HEK293 (cell line): ENCODE results near the gene LRRK1.

Experiments used
- CTCF ChIA-PET: fragments of 350-600 bp; formaldehyde crosslinking; extraction: SDS; loops from one replicate; lab custom pipeline; 2021; ENCODE audit warnings: antibody characterized with exemption; lab: Yijun Ruan, JAX
- POLR2A ChIA-PET: fragments of 300-600 bp; formaldehyde crosslinking; extraction: SDS; loops from one replicate; lab custom pipeline; 2020; ENCODE audit warnings: antibody characterized with exemption, inconsistent platforms; lab: Yijun Ruan, JAX
- H3K27ac ChIP-seq: fragments of 200-500 bp; sonication (Bioruptor generic); 2 replicates; pipeline ENCODE4 v1.5.1; 2014; ENCODE audit warnings: low read depth, low read length, control low read depth, inconsistent platforms; ENCODE audit errors: extremely low read depth
- H3K36me3 ChIP-seq, 2 experiments: fragments of 200-500 bp in 1 of 2; sonication (Bioruptor generic) in 1 of 2; 1 replicate in 1 of 2; 2 replicates in 1 of 2; pipeline ENCODE4 v1.5.1; 2014 to 2017; ENCODE audit warnings: inconsistent platforms in 2 of 2, low read length in 2 of 2; ENCODE audit not compliant: control insufficient read depth in 2 of 2, insufficient read depth in 1 of 2
- H3K4me1 ChIP-seq: fragments of 200-500 bp; sonication (Bioruptor generic); 2 replicates; pipeline ENCODE4 v1.5.1; 2014; ENCODE audit warnings: mild to moderate bottlenecking, low read length, inconsistent platforms; ENCODE audit not compliant: control insufficient read depth, insufficient read depth
- H3K4me3 ChIP-seq: 2 replicates; pipeline ENCODE4 v1.5.1; 2011; ENCODE audit warnings: low read depth, mild to moderate bottlenecking, control low read depth, low read length, moderate library complexity
- H3K9me3 ChIP-seq: fragments of 200-500 bp; sonication (Bioruptor generic); 2 replicates; pipeline ENCODE4 v1.5.1; 2014; ENCODE audit warnings: low read depth, low read length, inconsistent platforms; ENCODE audit not compliant: control insufficient read depth, insufficient read depth
- KLF7 ChIP-seq: fragments of 450-650 bp; formaldehyde crosslinking; IDR thresholded peaks from 2 replicates; pipeline ENCODE4 v1.5.1; 2016; ENCODE audit warnings: missing biosample characterization, missing genetic modification characterization, borderline replicate concordance
- REST ChIP-seq: fragments of 450-650 bp; formaldehyde crosslinking; IDR thresholded peaks from 2 replicates; pipeline ENCODE4 v1.5.1; 2016; ENCODE audit warnings: missing biosample characterization, missing genetic modification characterization
- SP7 ChIP-seq: fragments of 450-650 bp; formaldehyde crosslinking; IDR thresholded peaks from 2 replicates; pipeline ENCODE4 v1.5.1; 2016; ENCODE audit warnings: missing biosample characterization, missing genetic modification characterization
- ZNF239 ChIP-seq: fragments of 450-650 bp; formaldehyde crosslinking; IDR thresholded peaks from 2 replicates; pipeline ENCODE4 v1.5.1; 2016; ENCODE audit warnings: missing biosample characterization, missing genetic modification characterization
- ZNF311 ChIP-seq: fragments of 450-650 bp; formaldehyde crosslinking; IDR thresholded peaks from 2 replicates; pipeline ENCODE4 v1.5.1; 2017; ENCODE audit warnings: missing biosample characterization, missing genetic modification characterization, borderline replicate concordance
- ZNF391 ChIP-seq: fragments of 450-650 bp; formaldehyde crosslinking; IDR thresholded peaks from 2 replicates; pipeline ENCODE4 v1.5.1; 2016; ENCODE audit warnings: low read depth, missing biosample characterization, missing genetic modification characterization, borderline replicate concordance
- ZNF423 ChIP-seq: fragments of 450-650 bp; formaldehyde crosslinking; IDR thresholded peaks from 2 replicates; pipeline ENCODE4 v1.5.1; 2016; ENCODE audit warnings: missing biosample characterization, missing genetic modification characterization
- ZNF558 ChIP-seq: fragments of 450-650 bp; formaldehyde crosslinking; IDR thresholded peaks from 2 replicates; pipeline ENCODE4 v1.5.1; 2016; ENCODE audit warnings: missing biosample characterization, missing genetic modification characterization
- ZNF677 ChIP-seq: fragments of 450-650 bp; IDR thresholded peaks from 2 replicates; pipeline ENCODE4 v1.5.0; 2018; ENCODE audit warnings: missing biosample characterization, mild to moderate bottlenecking, missing genetic modification characterization, moderate library complexity
- ZNF843 ChIP-seq: fragments of 450-650 bp; formaldehyde crosslinking; IDR thresholded peaks from 2 replicates; pipeline ENCODE4 v1.5.1; 2016; ENCODE audit warnings: missing biosample characterization, missing genetic modification characterization
- ZSCAN30 ChIP-seq: fragments of 450-650 bp; IDR thresholded peaks from 2 replicates; pipeline ENCODE4 v1.5.1; 2018; ENCODE audit warnings: missing biosample characterization, mild to moderate bottlenecking, missing genetic modification characterization, moderate library complexity
- TF ChIP-seq, protein P1 (sequence below): IDR thresholded peaks from 2 replicates; pipeline ENCODE4 v1.6.1; 2011; ENCODE audit warnings: mild to moderate bottlenecking, low read depth, low read length, borderline replicate concordance

Gene LRRK1

GRCh38 chr15:101027920-101028319 is 108.8 kb downstream of the LRRK1 start:
- POLR2A ChIA-PET = no interaction called here
- H3K4me3 ChIP-seq = no peak overlapping the region
- H3K27ac ChIP-seq = no peak overlapping the region
- no peaks in the 10 kb centered on the region for H3K9me3 ChIP-seq
- no peaks in the 10 kb centered on the region for H3K36me3 ChIP-seq
- H3K4me1 ChIP-seq = no peaks in the 10 kb centered on the region
- CTCF ChIA-PET = interaction anchor here (0.7 to 1.5 kb wide), 3 partner anchors 11 to 61 kb away, joined by 3 to 4 read pairs (median 4); no protein-coding TSS in a partner anchor
- TF ChIP-seq KLF7 (tag by site-specific recombination) (no peak), ZNF239 (tag by site-specific recombination) (no peak), ZSCAN30 (tag by site-specific recombination) (no peak)
- TF ChIP-seq, protein P1, sequence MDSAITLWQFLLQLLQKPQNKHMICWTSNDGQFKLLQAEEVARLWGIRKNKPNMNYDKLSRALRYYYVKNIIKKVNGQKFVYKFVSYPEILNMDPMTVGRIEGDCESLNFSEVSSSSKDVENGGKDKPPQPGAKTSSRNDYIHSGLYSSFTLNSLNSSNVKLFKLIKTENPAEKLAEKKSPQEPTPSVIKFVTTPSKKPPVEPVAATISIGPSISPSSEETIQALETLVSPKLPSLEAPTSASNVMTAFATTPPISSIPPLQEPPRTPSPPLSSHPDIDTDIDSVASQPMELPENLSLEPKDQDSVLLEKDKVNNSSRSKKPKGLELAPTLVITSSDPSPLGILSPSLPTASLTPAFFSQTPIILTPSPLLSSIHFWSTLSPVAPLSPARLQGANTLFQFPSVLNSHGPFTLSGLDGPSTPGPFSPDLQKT = no peak

- TF ChIP-seq ZNF391 (tag by site-specific recombination) = no peak
- no peak for TF ChIP-seq ZNF311 (tag by site-specific recombination)
- TF ChIP-seq SP7 (tag by site-specific recombination) = no peak
- TF ChIP-seq REST (tag by site-specific recombination) = no peak
- no peak for TF ChIP-seq ZNF423 (tag by site-specific recombination)
- TF ChIP-seq ZNF843 = no peak
- no peak overlapping the region for H3K4me3 ChIP-seq
- no peak overlapping the region for H3K27ac ChIP-seq
- no peaks in the 10 kb centered on the region for H3K4me1 ChIP-seq
- H3K9me3 ChIP-seq = no peaks in the 10 kb centered on the region
- POLR2A ChIA-PET = no interaction called here
- CTCF ChIA-PET = interaction anchor here (1.0 to 1.5 kb wide), 3 partner anchors 11 to 60 kb away, joined by 3 to 4 read pairs (median 4); no protein-coding TSS in a partner anchor
- H3K36me3 ChIP-seq = no peaks in the 10 kb centered on the region
Measured at GRCh38 chr15:101028321-101028720, 109.2 kb downstream of the LRRK1 start.

DNA sequence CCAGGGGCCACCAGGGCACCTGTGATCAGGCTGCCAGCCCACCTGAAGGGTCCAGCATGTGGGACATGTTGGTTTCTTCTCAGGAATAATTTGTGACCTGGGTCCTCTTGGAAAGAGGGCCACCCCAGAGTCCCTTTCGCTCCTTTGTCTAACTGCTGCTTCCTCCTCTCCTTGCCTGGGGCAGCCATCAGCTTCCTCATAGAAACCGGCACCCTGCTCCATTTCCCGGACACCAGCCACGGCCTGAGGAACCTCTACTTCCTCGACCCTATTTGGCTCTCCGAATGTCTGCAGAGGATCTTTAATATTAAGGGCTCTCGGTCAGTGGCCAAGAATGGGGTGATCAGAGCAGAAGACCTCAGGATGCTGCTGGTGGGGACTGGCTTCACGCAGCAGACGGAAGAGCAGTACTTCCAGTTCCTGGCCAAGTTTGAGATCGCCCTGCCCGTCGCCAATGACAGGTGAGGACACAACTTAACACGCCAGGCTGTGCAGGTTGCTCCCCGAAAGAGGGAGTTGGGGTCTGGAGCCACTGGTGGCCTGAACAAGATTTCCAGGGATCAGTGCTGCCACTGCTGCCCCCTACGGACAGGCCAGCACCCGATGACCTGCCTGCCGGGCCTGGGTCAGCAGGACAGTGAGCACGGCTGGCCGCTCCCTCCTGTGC is 109.7 kb downstream of the LRRK1 start:
- no peaks in the 10 kb centered on the region for H3K9me3 ChIP-seq
- H3K36me3 ChIP-seq = no peaks in the 10 kb centered on the region
- TF ChIP-seq ZNF677 (tag by site-specific recombination) (no peak), ZNF558 (no peak)
- H3K4me1 ChIP-seq = no peaks in the 10 kb centered on the region
- H3K27ac ChIP-seq = no peak overlapping the region
- H3K4me3 ChIP-seq = no peak overlapping the region
- CTCF ChIA-PET = interaction anchor here (1.0 to 1.5 kb wide), 3 partner anchors 10 to 60 kb away, joined by 3 to 4 read pairs (median 4); no protein-coding TSS in a partner anchor
- POLR2A ChIA-PET = no interaction called here
